Measurements from ENCODE around the gene SAMD4A. TPM values are rescaled to one million over a fixed set of nuclear protein-coding genes. Genes with fewer than 3 reads are reported as not detected.

SAMD4A gene
- total RNA-seq, 4 donors from 2014 or later: 7.9 to 18.7 (median 14.4) TPM

DNA sequence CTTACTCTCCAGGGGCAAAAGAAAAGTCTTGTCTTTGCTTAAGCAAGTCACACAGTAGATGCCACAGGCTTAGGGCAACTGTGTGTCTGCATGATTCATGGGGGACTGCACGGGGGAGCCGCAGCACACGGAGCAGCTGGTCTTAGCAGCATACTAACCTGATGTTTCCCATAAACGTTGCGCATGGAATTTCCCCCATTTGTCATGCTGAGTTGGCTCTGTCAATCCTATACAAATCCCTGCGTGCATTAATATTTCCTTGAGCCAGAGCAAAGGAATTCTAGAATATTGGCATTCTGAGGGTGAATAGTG, 71.2 kb downstream of the SAMD4A start:
- DNase-seq (ENCODE audit: low spot score in 2 of 2): no peak
- intact Hi-C loops (cut with DNase I; ENCODE audit: low total_unique reads): no loop called here
- TF ChIP-seq POLR2A (IDR thresholded peaks at IDR 0.05): no peak
- TF ChIP-seq, protein P1, sequence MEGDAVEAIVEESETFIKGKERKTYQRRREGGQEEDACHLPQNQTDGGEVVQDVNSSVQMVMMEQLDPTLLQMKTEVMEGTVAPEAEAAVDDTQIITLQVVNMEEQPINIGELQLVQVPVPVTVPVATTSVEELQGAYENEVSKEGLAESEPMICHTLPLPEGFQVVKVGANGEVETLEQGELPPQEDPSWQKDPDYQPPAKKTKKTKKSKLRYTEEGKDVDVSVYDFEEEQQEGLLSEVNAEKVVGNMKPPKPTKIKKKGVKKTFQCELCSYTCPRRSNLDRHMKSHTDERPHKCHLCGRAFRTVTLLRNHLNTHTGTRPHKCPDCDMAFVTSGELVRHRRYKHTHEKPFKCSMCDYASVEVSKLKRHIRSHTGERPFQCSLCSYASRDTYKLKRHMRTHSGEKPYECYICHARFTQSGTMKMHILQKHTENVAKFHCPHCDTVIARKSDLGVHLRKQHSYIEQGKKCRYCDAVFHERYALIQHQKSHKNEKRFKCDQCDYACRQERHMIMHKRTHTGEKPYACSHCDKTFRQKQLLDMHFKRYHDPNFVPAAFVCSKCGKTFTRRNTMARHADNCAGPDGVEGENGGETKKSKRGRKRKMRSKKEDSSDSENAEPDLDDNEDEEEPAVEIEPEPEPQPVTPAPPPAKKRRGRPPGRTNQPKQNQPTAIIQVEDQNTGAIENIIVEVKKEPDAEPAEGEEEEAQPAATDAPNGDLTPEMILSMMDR (IDR thresholded peaks at IDR 0.05): no peak
- 42 to 59% methylated on average over 6 of the region's 6 CpGs for WGBS, 2 donors
- no peak overlapping the region for H3K4me3 ChIP-seq (ENCODE audit: low read depth, poor library complexity, severe bottlenecking)

DNA sequence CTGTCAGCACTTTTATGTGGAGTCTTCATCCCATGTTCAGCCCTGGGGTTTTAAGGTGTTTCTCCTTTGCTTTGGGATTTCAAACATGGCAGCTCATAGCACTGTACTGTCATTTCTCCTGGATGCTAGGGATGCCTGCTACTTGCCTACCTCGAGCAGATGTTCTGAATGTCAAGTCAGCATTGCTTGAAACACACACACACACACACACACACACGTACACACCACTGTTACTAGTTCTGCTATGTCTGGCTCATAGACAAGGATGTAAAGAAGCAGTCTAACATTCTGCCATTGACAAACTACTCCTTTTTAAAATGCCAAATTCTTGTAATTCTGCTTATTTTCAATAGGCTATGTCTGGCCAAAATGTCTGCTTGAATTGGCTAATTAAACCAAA, 72.7 kb downstream of the SAMD4A start:
- 58 to 59% methylated on average over 2 of the region's 2 CpGs for WGBS, 2 donors
- intact Hi-C loops (cut with DNase I; ENCODE audit: low total_unique reads): no loop called here
- no peak for TF ChIP-seq POLR2A (IDR thresholded peaks at IDR 0.05)
- TF ChIP-seq, protein P1 (IDR thresholded peaks at IDR 0.05): no peak
- H3K4me3 ChIP-seq (ENCODE audit: low read depth, poor library complexity, severe bottlenecking): no peak overlapping the region
- no peak for DNase-seq (ENCODE audit: low spot score in 2 of 2)

DNA sequence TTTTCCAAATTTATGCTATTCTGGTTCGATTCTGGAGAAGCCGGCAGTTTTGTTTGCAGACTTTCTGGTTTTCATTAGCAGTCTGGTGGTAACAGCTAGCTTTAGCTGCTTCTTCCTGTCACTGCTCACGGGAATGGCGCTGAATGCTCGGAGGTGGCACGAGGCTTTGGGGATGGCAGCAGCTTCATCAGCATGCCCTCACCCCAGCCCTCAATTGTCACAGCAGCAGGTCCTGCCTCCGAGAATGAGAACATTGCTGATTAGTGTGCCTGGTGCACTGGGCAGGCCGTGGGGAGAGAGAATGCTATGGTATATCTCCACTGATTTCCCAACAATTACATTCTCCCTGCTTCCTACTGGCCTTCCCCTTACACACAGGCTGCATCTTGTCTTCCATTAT, 73.6 kb downstream of the SAMD4A start:
- no peak for DNase-seq (ENCODE audit: low spot score in 2 of 2)
- no peak overlapping the region for H3K4me3 ChIP-seq (ENCODE audit: low read depth, poor library complexity, severe bottlenecking)
- TF ChIP-seq, protein P1 (IDR thresholded peaks at IDR 0.05): no peak
- no peak for TF ChIP-seq POLR2A (IDR thresholded peaks at IDR 0.05)
- intact Hi-C loops (cut with DNase I; ENCODE audit: low total_unique reads): no loop called here
- WGBS, 2 donors: 52 to 59% methylated on average over 8 of the region's 8 CpGs

DNA sequence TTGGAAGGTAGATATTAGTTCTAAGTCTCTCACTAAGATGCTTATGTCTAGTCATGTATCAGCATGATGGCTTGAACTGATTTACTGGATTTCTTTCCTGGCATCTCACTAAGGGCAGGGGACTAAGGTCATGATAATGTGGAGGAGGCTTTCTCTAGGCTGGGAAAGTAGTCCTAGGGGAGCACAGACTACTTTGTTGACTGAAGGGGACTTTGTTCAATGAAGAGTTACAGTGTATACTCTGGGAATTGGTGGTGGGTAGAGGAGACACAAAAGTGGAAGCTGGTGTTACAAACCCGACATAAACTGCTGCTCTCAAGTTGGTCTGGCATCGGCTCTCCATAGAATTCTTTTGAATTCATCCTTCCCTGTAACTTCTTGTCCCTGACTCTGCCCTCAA, 75.2 kb downstream of the SAMD4A start:
- no peak overlapping the region for H3K4me3 ChIP-seq (ENCODE audit: low read depth, poor library complexity, severe bottlenecking)
- intact Hi-C loops (cut with DNase I; ENCODE audit: low total_unique reads): no loop called here
- no peak for DNase-seq (ENCODE audit: low spot score in 2 of 2)
- WGBS, 2 donors: 56 to 62% methylated on average over 2 of the region's 2 CpGs
- TF ChIP-seq, protein P1 (IDR thresholded peaks at IDR 0.05): no peak
- TF ChIP-seq POLR2A (IDR thresholded peaks at IDR 0.05): no peak

DNA sequence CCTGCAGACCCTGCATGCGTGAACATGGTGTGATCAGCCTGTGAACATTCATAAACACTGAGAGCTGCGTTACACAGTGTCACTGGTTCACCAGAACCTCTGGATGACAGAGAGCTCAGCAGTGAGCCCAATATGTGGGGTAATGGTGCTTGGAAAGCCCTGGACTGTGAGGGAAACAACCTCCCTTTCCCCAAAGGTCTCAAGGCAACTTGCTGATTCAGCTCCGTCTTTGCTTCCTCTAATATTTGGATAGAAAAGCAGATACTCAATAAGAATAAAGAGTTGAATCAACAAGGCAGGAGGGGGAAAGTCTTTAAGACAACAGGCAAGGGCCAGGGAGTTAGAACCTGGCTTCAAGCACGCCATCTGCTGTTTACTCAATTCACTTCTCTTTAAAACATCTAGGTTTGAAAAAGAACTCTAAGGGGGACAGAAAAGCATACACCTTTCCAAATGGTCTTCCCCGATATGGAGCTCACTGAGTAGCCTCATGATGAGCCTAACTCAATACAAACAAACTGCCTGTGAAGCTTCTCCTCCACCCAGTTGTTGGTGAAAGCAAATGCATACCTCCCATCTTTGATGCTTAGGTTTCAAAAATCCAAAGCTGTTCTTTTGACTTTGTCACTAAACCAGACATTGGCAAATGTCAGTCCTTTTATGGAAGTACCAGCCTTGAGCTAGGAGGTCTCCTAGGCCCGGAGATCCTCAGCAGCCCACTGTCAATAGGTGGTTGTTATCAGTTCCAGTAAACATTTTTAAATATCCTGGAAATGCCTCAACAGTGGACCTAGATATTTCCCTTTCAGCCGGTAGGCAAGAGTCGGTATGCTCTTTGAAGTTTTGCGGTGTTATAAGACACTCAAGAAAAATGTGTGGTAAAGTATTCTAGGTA, 76.1 kb downstream of the SAMD4A start:
- intact Hi-C loops (cut with DNase I; ENCODE audit: low total_unique reads): no loop called here
- 83 to 91% methylated on average over 9 of the region's 9 CpGs for WGBS, 2 donors
- DNase-seq (ENCODE audit: low spot score in 2 of 2): no peak
- no peak overlapping the region for H3K4me3 ChIP-seq (ENCODE audit: low read depth, poor library complexity, severe bottlenecking)
- TF ChIP-seq, protein P1 (IDR thresholded peaks at IDR 0.05): no peak
- no peak for TF ChIP-seq POLR2A (IDR thresholded peaks at IDR 0.05)

All from lower leg skin (tissue), 4 donors.